ENCODE measurements around the gene SHROOM3. TPM values are rescaled to one million over a fixed set of nuclear protein-coding genes. Genes with fewer than 3 reads are reported as not detected.

Gene SHROOM3
- total RNA-seq, 2 experiments from 2014 or later: not detected

GRCh38 chr4:76484654-76485053 is 49.6 kb downstream of the SHROOM3 start:
- no peaks in the 10 kb centered on the region for H3K27me3 Mint-ChIP-seq
- no peaks in the 10 kb centered on the region for H3K4me1 Mint-ChIP-seq (ENCODE audit: low read depth)
- no peak for DNase-seq
- no peaks in the 10 kb centered on the region for H3K36me3 Mint-ChIP-seq (ENCODE audit: low read depth)
- H3K4me1 ChIP-seq (ENCODE audit: insufficient read depth, low read length): no peaks in the 10 kb centered on the region
- H3K27ac Mint-ChIP-seq: no peak overlapping the region
- no peaks in the 10 kb centered on the region for H3K27me3 ChIP-seq (ENCODE audit: control insufficient read depth in 1 of 2, insufficient read depth in 2 of 2, low read length in 2 of 2)
- H3K9me3 ChIP-seq (ENCODE audit: control insufficient read depth in 1 of 2, insufficient read depth in 1 of 2, low read length in 2 of 2): no peaks in the 10 kb centered on the region
- POLR2A ChIA-PET: no interaction called here
- no peak overlapping the region for H3K4me3 ChIP-seq (ENCODE audit: low read length)
- no peak overlapping the region for H3K4me3 Mint-ChIP-seq
- no peak for ATAC-seq (ENCODE audit: poor library complexity)
- no peak for TF ChIP-seq CTCF (IDR thresholded peaks at IDR 0.05)
- no peaks in the 10 kb centered on the region for H3K9me3 Mint-ChIP-seq
- intact Hi-C loops (cut with DNase I, micrococcal nuclease): no loop called here
- CTCF ChIA-PET: no interaction called here
- no peaks in the 10 kb centered on the region for H3K36me3 ChIP-seq (ENCODE audit: insufficient read depth, low read length)
- H3K27ac ChIP-seq (ENCODE audit: low read depth in 1 of 2, low read length in 2 of 2): no peak overlapping the region

GRCh38 chr4:76485450-76485849 is 50.4 kb downstream of the SHROOM3 start:
- ATAC-seq (ENCODE audit: poor library complexity) (no peak), DNase-seq (no peak)
- Histone ChIP-seq H3K4me3 (ENCODE audit: low read length) (no peak overlapping the region), H3K9me3 (ENCODE audit: control insufficient read depth in 1 of 2, insufficient read depth in 1 of 2, low read length in 2 of 2) (no peaks in the 10 kb centered on the region), H3K36me3 (ENCODE audit: insufficient read depth, low read length) (no peaks in the 10 kb centered on the region), H3K27me3 (ENCODE audit: control insufficient read depth in 1 of 2, insufficient read depth in 2 of 2, low read length in 2 of 2) (no peaks in the 10 kb centered on the region), H3K27ac (ENCODE audit: low read depth in 1 of 2, low read length in 2 of 2) (no peak overlapping the region), H3K4me1 (ENCODE audit: insufficient read depth, low read length) (no peaks in the 10 kb centered on the region)
- no peak overlapping the region for H3K4me3 Mint-ChIP-seq
- H3K4me1 Mint-ChIP-seq (ENCODE audit: low read depth): no peaks in the 10 kb centered on the region
- no peaks in the 10 kb centered on the region for H3K36me3 Mint-ChIP-seq (ENCODE audit: low read depth)
- H3K9me3 Mint-ChIP-seq: no peaks in the 10 kb centered on the region
- H3K27ac Mint-ChIP-seq: no peak overlapping the region
- POLR2A ChIA-PET: no interaction called here
- TF ChIP-seq CTCF (IDR thresholded peaks at IDR 0.05): no peak
- H3K27me3 Mint-ChIP-seq: no peaks in the 10 kb centered on the region
- CTCF ChIA-PET: no interaction called here
- intact Hi-C loops (cut with DNase I, micrococcal nuclease): no loop called here

- ChIA-PET POLR2A (no interaction called here), CTCF (no interaction called here)
- no peak for DNase-seq
Measured at GRCh38 chr4:76486588-76487276, 51.7 kb downstream of the SHROOM3 start.

More at GRCh38 chr4:76486588-76487276, 51.7 kb downstream of the SHROOM3 start:
- ATAC-seq (ENCODE audit: poor library complexity): no peak
- H3K4me3 Mint-ChIP-seq: no peak overlapping the region
- H3K27me3 Mint-ChIP-seq: no peaks in the 10 kb centered on the region
- Histone ChIP-seq H3K9me3 (ENCODE audit: control insufficient read depth in 1 of 2, insufficient read depth in 1 of 2, low read length in 2 of 2) (no peaks in the 10 kb centered on the region), H3K36me3 (ENCODE audit: insufficient read depth, low read length) (no peaks in the 10 kb centered on the region), H3K27me3 (ENCODE audit: control insufficient read depth in 1 of 2, insufficient read depth in 2 of 2, low read length in 2 of 2) (no peaks in the 10 kb centered on the region), H3K4me1 (ENCODE audit: insufficient read depth, low read length) (no peaks in the 10 kb centered on the region), H3K27ac (ENCODE audit: low read depth in 1 of 2, low read length in 2 of 2) (no peak overlapping the region), H3K4me3 (ENCODE audit: low read length) (no peak overlapping the region)
- no peaks in the 10 kb centered on the region for H3K9me3 Mint-ChIP-seq
- H3K27ac Mint-ChIP-seq: no peak overlapping the region
- no peak for TF ChIP-seq CTCF (IDR thresholded peaks at IDR 0.05)
- intact Hi-C loops (cut with DNase I, micrococcal nuclease): no loop called here
- no peaks in the 10 kb centered on the region for H3K36me3 Mint-ChIP-seq (ENCODE audit: low read depth)
- H3K4me1 Mint-ChIP-seq (ENCODE audit: low read depth): no peaks in the 10 kb centered on the region
